22Rv1 (cell line): ENCODE results near the gene SLC25A6.

Experiments used
- ZFX ChIP-seq: fragments of 450-650 bp; IDR thresholded peaks from 2 replicates; pipeline ENCODE4 v1.6.1; 2017; ENCODE audit warnings: antibody characterized with exemption, borderline replicate concordance
- TF ChIP-seq, protein P1 (sequence below): fragments of 450-650 bp; IDR thresholded peaks from 2 replicates; pipeline ENCODE4 v1.5.1; 2017; ENCODE audit warnings: mild to moderate bottlenecking

DNA sequence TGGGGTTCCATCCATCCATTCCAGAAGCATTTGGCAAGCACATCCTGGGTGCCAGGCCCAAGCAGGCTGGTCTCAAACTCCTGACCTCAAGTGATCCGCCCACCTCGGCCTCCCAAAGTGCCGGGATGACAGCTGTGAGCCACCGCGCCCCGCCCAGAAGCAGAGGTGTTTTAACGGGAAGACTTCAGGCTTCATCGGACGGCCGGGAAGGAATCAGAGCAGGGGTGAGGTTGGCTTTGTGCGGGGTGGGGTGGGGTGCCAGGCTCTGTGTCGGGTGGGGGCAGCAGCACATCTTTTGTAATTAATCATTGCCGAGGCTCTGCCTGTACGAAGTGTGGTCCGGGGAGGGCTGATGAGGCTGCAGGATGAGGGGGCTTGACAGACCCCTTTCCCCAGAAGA, 5.1 kb upstream of the SLC25A6 start:
- TF ChIP-seq, protein P1, sequence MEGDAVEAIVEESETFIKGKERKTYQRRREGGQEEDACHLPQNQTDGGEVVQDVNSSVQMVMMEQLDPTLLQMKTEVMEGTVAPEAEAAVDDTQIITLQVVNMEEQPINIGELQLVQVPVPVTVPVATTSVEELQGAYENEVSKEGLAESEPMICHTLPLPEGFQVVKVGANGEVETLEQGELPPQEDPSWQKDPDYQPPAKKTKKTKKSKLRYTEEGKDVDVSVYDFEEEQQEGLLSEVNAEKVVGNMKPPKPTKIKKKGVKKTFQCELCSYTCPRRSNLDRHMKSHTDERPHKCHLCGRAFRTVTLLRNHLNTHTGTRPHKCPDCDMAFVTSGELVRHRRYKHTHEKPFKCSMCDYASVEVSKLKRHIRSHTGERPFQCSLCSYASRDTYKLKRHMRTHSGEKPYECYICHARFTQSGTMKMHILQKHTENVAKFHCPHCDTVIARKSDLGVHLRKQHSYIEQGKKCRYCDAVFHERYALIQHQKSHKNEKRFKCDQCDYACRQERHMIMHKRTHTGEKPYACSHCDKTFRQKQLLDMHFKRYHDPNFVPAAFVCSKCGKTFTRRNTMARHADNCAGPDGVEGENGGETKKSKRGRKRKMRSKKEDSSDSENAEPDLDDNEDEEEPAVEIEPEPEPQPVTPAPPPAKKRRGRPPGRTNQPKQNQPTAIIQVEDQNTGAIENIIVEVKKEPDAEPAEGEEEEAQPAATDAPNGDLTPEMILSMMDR, result no peak
- TF ChIP-seq ZFX, result no peak
